GM23338 (cell line): ENCODE results near the gene RUSC2. TPM values are rescaled to one million over a fixed set of nuclear protein-coding genes. Genes with fewer than 3 reads are reported as not detected.

Experiments
- CREB1 ChIP-seq: fragments of 250-450 bp; sonication (Bioruptor Pico); IDR thresholded peaks from 2 replicates; pipeline ENCODE4 v1.5.0; 2020; ENCODE audit warnings: low read depth, mild to moderate bottlenecking, moderate library complexity
- CTCF ChIP-seq, 2 experiments: fragments of 200-600 bp in 1 of 2; sonication (generic) in 1 of 2; conservative IDR thresholded peaks; 2 replicates each; pipeline versions ENCODE4 v1.5.1 to v1.6.1; 2016 to 2017; ENCODE audit warnings: antibody characterized with exemption in 2 of 2, low read depth in 2 of 2, mild to moderate bottlenecking in 2 of 2, moderate library complexity in 1 of 2
- EZH2 ChIP-seq: fragments of 200-600 bp; sonication (generic); IDR thresholded peaks from one replicate; pipeline ENCODE4 v1.8.0; 2017; ENCODE audit warnings: antibody characterized with exemption, mild to moderate bottlenecking, low read depth; ENCODE audit not compliant: unreplicated experiment
- EZH2phosphoT487 ChIP-seq: fragments of 200-600 bp; sonication (generic); IDR thresholded peaks from one replicate; pipeline ENCODE4 v1.8.1; 2018; ENCODE audit warnings: antibody characterized with exemption; ENCODE audit not compliant: unreplicated experiment
- STAT1 ChIP-seq: IDR thresholded peaks from one replicate; pipeline ENCODE4 v1.6.1; 2016; ENCODE audit warnings: antibody characterized with exemption; ENCODE audit not compliant: unreplicated experiment
- polyA plus RNA-seq: library from polyadenylated mRNA; unstranded; fragments of >200 nt; fragmentation: Nextera tagmentation; extraction: Ambion mirVana; gene quantifications from 2 replicates; pipeline ENCODE4 v1.2.1, GENCODE V29; 2016
- total RNA-seq: library from RNA; depleted of rRNA; stranded (reverse); fragments of >200 nt; shearing (Covaris generic); gene quantifications from 2 replicates; pipeline ENCODE4 v1.2.3, GENCODE V29; 2014
- TF ChIP-seq, protein P1 (sequence below): fragments of 250-450 bp; sonication (Bioruptor Pico); IDR thresholded peaks from 2 replicates; pipeline ENCODE4 v1.5.0; 2020; ENCODE audit warnings: mild to moderate bottlenecking, moderate library complexity
- TF ChIP-seq, protein P2 (sequence below): IDR thresholded peaks from 2 replicates; pipeline ENCODE4 v1.6.1; 2016; ENCODE audit warnings: antibody characterized with exemption

The RUSC2 gene
- total and polyA plus RNA-seq, 2 experiments from 2014 or later: 3.0 to 8.2 TPM

DNA sequence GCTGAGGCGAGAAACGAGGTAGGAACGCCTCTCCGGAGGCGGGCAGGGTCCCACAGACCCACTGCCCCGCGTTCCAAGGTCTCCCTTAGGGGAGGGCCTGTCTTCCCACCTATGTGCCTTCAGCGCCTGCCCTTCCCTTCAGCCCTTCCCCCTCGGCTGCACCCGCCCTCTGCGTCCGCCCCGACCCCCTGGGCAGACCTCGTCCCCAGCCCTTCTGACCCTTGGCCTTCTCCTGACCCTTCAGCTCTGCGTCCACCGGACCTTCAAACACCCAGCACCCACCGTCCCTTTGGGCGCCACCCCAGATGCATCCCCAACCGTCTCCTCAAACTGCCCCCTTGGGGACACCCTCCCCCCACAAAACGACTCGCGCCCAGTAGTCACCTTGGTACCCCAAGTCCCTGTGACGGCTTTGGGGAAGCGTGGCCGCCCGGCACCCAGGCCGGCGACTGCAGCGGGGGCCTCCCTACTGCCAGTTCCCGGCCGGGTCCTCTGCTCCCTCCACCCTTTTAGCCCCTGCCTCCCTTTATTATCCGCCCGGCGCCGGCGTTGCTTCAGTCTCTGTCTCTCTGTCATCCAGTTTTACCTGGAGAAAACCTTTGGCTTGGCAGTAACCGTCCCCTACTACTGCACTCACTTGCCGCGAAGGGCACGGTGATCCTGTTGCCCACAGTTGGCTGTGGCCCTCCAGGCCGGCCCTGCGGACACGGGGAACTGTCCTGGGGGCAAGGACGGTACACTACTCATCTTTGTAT lies 421 bp downstream of the RUSC2 start (continued):
- TF ChIP-seq, protein P1, sequence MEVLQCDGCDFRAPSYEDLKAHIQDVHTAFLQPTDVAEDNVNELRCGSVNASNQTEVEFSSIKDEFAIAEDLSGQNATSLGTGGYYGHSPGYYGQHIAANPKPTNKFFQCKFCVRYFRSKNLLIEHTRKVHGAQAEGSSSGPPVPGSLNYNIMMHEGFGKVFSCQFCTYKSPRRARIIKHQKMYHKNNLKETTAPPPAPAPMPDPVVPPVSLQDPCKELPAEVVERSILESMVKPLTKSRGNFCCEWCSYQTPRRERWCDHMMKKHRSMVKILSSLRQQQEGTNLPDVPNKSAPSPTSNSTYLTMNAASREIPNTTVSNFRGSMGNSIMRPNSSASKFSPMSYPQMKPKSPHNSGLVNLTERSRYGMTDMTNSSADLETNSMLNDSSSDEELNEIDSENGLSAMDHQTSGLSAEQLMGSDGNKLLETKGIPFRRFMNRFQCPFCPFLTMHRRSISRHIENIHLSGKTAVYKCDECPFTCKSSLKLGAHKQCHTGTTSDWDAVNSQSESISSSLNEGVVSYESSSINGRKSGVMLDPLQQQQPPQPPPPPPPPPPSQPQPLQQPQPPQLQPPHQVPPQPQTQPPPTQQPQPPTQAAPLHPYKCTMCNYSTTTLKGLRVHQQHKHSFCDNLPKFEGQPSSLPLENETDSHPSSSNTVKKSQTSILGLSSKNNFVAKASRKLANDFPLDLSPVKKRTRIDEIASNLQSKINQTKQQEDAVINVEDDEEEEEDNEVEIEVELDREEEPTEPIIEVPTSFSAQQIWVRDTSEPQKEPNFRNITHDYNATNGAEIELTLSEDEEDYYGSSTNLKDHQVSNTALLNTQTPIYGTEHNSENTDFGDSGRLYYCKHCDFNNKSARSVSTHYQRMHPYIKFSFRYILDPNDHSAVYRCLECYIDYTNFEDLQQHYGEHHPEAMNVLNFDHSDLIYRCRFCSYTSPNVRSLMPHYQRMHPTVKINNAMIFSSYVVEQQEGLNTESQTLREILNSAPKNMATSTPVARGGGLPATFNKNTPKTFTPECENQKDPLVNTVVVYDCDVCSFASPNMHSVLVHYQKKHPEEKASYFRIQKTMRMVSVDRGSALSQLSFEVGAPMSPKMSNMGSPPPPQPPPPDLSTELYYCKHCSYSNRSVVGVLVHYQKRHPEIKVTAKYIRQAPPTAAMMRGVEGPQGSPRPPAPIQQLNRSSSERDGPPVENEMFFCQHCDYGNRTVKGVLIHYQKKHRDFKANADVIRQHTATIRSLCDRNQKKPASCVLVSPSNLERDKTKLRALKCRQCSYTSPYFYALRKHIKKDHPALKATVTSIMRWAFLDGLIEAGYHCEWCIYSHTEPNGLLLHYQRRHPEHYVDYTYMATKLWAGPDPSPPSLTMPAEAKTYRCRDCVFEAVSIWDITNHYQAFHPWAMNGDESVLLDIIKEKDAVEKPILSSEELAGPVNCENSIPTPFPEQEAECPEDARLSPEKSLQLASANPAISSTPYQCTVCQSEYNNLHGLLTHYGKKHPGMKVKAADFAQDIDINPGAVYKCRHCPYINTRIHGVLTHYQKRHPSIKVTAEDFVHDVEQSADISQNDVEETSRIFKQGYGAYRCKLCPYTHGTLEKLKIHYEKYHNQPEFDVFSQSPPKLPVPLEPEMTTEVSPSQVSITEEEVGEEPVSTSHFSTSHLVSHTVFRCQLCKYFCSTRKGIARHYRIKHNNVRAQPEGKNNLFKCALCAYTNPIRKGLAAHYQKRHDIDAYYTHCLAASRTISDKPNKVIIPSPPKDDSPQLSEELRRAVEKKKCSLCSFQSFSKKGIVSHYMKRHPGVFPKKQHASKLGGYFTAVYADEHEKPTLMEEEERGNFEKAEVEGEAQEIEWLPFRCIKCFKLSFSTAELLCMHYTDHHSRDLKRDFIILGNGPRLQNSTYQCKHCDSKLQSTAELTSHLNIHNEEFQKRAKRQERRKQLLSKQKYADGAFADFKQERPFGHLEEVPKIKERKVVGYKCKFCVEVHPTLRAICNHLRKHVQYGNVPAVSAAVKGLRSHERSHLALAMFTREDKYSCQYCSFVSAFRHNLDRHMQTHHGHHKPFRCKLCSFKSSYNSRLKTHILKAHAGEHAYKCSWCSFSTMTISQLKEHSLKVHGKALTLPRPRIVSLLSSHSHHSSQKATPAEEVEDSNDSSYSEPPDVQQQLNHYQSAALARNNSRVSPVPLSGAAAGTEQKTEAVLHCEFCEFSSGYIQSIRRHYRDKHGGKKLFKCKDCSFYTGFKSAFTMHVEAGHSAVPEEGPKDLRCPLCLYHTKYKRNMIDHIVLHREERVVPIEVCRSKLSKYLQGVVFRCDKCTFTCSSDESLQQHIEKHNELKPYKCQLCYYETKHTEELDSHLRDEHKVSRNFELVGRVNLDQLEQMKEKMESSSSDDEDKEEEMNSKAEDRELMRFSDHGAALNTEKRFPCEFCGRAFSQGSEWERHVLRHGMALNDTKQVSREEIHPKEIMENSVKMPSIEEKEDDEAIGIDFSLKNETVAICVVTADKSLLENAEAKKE: no peak
- TF ChIP-seq STAT1: no peak
- TF ChIP-seq, protein P2, sequence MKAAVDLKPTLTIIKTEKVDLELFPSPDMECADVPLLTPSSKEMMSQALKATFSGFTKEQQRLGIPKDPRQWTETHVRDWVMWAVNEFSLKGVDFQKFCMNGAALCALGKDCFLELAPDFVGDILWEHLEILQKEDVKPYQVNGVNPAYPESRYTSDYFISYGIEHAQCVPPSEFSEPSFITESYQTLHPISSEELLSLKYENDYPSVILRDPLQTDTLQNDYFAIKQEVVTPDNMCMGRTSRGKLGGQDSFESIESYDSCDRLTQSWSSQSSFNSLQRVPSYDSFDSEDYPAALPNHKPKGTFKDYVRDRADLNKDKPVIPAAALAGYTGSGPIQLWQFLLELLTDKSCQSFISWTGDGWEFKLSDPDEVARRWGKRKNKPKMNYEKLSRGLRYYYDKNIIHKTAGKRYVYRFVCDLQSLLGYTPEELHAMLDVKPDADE: no peak
- TF ChIP-seq CREB1 (CRISPR knock-in tag): no peak
- TF ChIP-seq EZH2: no peak
- no peak for TF ChIP-seq CTCF (conservative IDR thresholded peaks at IDR 0.05; ENCODE audit: low read depth in 2 of 2)
- no peak for TF ChIP-seq EZH2phosphoT487
